Measurements from ENCODE around the gene SEMA4G.

- TF ChIP-seq, protein P1, sequence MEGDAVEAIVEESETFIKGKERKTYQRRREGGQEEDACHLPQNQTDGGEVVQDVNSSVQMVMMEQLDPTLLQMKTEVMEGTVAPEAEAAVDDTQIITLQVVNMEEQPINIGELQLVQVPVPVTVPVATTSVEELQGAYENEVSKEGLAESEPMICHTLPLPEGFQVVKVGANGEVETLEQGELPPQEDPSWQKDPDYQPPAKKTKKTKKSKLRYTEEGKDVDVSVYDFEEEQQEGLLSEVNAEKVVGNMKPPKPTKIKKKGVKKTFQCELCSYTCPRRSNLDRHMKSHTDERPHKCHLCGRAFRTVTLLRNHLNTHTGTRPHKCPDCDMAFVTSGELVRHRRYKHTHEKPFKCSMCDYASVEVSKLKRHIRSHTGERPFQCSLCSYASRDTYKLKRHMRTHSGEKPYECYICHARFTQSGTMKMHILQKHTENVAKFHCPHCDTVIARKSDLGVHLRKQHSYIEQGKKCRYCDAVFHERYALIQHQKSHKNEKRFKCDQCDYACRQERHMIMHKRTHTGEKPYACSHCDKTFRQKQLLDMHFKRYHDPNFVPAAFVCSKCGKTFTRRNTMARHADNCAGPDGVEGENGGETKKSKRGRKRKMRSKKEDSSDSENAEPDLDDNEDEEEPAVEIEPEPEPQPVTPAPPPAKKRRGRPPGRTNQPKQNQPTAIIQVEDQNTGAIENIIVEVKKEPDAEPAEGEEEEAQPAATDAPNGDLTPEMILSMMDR (IDR thresholded peaks at IDR 0.05; ENCODE audit: control extremely low read depth in 1 of 3, insufficient read depth in 1 of 3, low read depth in 1 of 3, low read length in 3 of 3) = no peak
- TF ChIP-seq SUZ12 (IDR thresholded peaks at IDR 0.05; ENCODE audit: low read length) (no peak), BRCA1 (IDR thresholded peaks at IDR 0.05; ENCODE audit: low read depth, low read length) (no peak), KDM1A (IDR thresholded peaks at IDR 0.05; ENCODE audit: borderline replicate concordance, low read length) (no peak), POLR2AphosphoS5 (IDR thresholded peaks at IDR 0.05; ENCODE audit: low read depth, low read length) (no peak), YY1 (IDR thresholded peaks at IDR 0.05; ENCODE audit: low read depth, low read length) (no peak), EZH2 (IDR thresholded peaks at IDR 0.05; ENCODE audit: low read depth, low read length, severe bottlenecking) (no peak), TCF12 (IDR thresholded peaks at IDR 0.05; ENCODE audit: low read depth, low read length) (no peak), MAFK (IDR thresholded peaks at IDR 0.05; ENCODE audit: low read depth, low read length) (no peak)
Measured at GRCh38 chr10:101002456-101002855, 33.2 kb downstream of the SEMA4G start.

Measured in H1 (cell line).